HL-60/S4 treated with retinoic acid at 250 ng/mL for 4 days and 3 days (cell line): Measurements from ENCODE around the gene BCL11B.

Experiments
- in situ Hi-C: fragments of 300-500 bp; cut with MboI; formaldehyde crosslinking; loops from 2 replicates; pipeline ENCODE4 v1.7.0; 2022; ENCODE audit warnings: low sequenced_read_pairs

The BCL11B gene

GRCh38 chr14:99143793-99144192, 128.2 kb downstream of the BCL11B start:
- in situ Hi-C loops: no loop called here

GRCh38 chr14:99143126-99143525, 128.9 kb downstream of the BCL11B start:
- in situ Hi-C loops: no loop called here

- in situ Hi-C loops: no loop called here
These were observed 130.8 kb downstream of the BCL11B start for GRCh38 chr14:99141236-99141635.

- in situ Hi-C loops: no loop called here
These were observed 132.8 kb downstream of the BCL11B start for GRCh38 chr14:99138999-99139865.

GRCh38 chr14:99137913-99138571, 134.0 kb downstream of the BCL11B start:
- in situ Hi-C loops: no loop called here

GRCh38 chr14:99137001-99137700, 134.8 kb downstream of the BCL11B start:
- in situ Hi-C loops: no loop called here

GRCh38 chr14:99136401-99136800, 135.6 kb downstream of the BCL11B start:
- in situ Hi-C loops: no loop called here

GRCh38 chr14:99136047-99136400, 136.0 kb downstream of the BCL11B start:
- in situ Hi-C loops: no loop called here

- in situ Hi-C loops: no loop called here
These were observed 137.4 kb downstream of the BCL11B start for GRCh38 chr14:99134516-99135046.

GRCh38 chr14:99133636-99134515, 138.1 kb downstream of the BCL11B start:
- in situ Hi-C loops: no loop called here

- in situ Hi-C loops: no loop called here
These were observed 139.0 kb downstream of the BCL11B start for GRCh38 chr14:99132821-99133635.

GRCh38 chr14:99131632-99132271, 140.2 kb downstream of the BCL11B start:
- in situ Hi-C loops: no loop called here

- in situ Hi-C loops: no loop called here
These were observed 142.0 kb downstream of the BCL11B start for GRCh38 chr14:99129998-99130397.

GRCh38 chr14:99129211-99129696, 142.7 kb downstream of the BCL11B start:
- in situ Hi-C loops: no loop called here

- in situ Hi-C loops: no loop called here
These were observed 143.8 kb downstream of the BCL11B start for GRCh38 chr14:99128185-99128584.

- in situ Hi-C loops: no loop called here
These were observed 144.3 kb downstream of the BCL11B start for GRCh38 chr14:99127651-99128167.

- in situ Hi-C loops: no loop called here
These were observed 146.2 kb downstream of the BCL11B start for GRCh38 chr14:99125616-99126431.

- in situ Hi-C loops: no loop called here
These were observed 146.9 kb downstream of the BCL11B start for GRCh38 chr14:99125113-99125512.
